IPS DF 4.7 (cell line): Measurements from ENCODE around the gene RUSC2.
"Not testable (repeated sequence)": the region's sequence is repeated elsewhere in the genome, so short reads cannot be mapped to it uniquely, and the experiment has no call there.

Experiments
- DNase-seq: peaks from one replicate; pipeline ENCODE4 v3.0.0-alpha.2; 2013; ENCODE audit warnings: low spot score; ENCODE audit errors: extremely low read depth

Gene RUSC2

GRCh38 chr9:35495984-35496383, 6.1 kb downstream of the RUSC2 start:
- no peak for DNase-seq

- not testable (repeated sequence) for DNase-seq
Measured at GRCh38 chr9:35498245-35498644, 8.3 kb downstream of the RUSC2 start.

DNA sequence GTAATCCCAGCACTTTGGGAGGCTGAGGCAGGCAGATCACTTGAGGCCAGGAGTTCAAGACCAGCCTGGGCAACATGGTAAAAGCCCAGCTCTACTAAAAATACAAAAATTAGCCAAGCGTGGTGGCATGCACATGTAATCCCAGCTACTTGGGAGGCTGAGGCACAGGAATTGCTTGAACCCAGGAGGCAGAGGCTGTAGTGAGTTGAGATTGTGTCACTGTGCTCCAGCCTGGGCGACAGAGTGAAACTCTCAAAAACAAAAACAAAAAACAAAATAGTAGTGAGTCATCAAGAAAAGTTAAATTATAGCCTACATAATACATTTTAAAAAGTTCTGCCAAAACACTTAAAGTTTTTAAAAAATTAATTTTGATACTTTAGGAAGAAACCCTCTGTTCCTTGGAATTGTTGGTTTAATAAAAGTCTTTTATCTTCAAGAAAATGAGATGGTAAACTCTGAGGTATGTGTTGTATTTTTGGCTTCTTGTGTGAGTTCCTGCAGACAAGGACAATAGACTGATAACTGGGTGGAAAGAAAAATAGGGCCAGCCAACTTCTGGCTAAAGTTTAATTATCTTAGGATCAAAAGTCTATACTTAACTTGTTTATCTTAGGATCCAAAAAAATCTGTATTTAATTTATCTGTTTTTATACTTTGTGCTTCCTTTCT, 9.3 kb downstream of the RUSC2 start:
- DNase-seq: no peak

- no peak for DNase-seq
Measured at GRCh38 chr9:35499701-35500030, 9.8 kb downstream of the RUSC2 start.

GRCh38 chr9:35500130-35500748, 10.3 kb downstream of the RUSC2 start:
- DNase-seq: no peak

DNA sequence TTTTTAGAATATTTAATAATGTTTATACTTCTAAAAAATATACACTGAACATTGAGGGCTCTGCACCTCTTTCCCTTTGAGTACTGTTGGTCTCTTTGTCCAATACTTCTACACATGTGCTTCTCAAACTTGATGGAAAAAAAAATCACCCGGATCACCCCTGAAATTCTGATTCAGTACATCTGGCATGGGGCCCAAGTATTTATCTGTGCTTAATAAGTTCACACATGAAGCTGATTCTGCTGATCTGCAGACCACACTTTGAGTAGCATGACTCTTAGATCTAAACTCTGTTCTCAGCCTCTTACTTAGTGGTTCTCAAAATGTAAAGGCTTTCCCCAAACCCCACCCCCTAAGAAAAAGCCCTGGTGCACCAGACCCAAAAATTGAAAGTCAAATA, 12.0 kb downstream of the RUSC2 start:
- no peak for DNase-seq

DNA sequence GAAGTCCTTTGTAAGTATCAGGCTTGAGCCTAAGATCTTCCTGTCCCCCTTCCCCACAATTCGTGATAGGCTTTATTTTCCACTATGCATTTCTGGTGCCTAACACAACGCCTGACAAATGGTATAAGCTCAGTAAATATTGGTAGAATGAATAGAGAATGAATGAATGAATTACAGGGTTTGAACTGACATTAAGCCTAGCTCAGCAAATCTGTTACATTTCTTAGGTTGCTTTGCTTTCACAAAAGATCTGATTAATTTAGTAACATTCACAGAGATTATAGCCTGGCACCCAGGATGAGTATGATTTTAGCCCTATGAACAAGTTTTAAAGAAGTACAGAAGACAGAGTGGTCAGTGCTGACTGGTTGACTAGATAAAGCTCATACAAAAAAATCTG, 16.4 kb downstream of the RUSC2 start:
- no peak for DNase-seq

DNA sequence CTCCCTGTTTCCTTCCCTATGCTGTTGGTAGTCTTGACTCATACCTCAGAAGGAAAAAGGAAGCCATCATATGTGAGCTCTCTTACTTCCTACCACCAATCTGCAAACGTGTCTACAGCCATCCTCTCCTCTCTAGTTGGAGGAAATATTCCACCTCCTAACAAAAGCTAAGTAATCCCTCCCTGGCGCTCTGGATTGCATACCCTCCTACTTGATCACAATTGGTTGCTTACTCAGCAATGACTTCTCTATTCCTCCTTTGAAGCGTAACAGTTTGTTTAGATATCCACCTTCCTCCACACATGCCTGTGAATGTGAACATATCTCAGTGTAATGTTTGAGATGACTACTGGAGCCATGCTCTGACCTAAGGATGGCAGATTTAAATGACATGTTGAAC, 18.2 kb downstream of the RUSC2 start:
- no peak for DNase-seq

DNA sequence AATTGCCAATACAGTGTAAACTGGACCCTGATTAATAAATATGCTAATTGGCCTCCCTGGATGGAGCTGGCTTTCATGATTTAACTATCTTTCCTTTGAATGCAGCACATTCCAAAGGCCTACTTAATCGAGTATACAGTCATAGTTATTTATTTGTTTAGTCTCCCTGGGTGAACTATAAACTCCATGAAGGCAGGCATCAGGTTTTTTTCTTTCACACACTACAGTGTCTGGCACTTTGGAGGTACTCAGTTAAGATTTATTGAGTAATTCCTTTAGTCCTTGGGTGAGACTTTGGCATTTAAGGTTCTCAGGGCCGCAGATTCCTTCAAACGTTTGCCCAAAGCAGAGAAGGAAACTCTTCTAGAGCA, 20.5 kb downstream of the RUSC2 start:
- no peak for DNase-seq

- DNase-seq: no peak
Measured at GRCh38 chr9:35510754-35511428, 21.0 kb downstream of the RUSC2 start.

GRCh38 chr9:35511453-35511852, 21.5 kb downstream of the RUSC2 start:
- DNase-seq: no peak

DNA sequence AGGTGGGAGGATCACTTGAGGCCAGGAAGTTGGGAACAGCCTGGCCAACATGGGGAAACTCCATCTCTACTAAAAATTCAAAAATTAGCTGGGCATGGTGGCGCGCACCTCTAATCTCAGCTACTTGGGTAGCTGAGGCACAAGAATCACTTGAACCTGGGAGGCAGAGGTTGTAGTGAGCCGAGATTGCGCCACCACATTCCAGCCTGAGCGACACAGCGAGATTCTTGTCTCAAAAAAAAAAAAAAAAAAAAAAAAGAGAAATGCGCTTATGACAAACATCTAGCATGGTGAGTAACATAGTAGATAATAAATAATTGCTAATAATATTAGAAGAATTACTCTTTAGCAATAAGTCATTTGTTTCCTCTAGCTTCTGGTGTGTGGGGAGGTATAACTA, 25.9 kb downstream of the RUSC2 start:
- no peak for DNase-seq

DNA sequence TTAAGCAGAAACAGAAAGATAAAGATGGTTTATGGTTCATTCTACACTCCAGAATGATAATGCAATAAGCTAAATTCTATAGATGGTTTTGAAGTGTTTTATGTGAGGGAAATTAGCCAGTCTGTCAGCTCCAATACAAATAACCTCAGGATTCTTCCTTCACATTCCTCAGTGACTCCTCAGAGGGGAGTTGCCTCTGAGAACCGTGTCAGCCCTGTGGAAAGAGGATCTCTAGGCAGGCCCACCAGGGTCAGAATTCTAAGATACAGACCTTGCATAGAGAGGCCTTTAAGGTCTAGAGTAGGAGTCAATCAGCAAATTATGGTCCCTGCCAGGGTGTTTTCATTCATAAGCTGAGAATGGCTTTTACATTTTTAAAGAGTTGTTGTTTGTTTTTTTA, 26.6 kb downstream of the RUSC2 start:
- no peak for DNase-seq

DNA sequence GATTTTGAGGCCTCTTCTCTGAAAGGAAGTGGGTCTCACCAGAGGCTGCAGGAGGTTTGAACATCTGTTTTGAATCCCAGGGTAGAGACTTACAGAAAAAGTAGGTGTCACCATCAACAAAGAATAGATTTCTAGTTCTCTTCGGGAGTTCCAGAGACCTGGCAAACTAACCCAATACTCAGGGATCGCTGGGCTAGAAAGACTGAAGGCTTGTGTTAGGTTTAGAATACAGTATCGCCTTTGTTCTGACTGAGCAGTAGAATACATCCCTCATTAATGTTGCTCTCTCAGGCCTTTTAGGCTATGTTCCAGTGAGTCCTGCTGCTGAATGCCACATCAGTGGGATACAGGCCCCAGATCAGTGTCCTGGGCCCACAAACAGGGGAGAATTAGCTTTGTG, 27.2 kb downstream of the RUSC2 start:
- DNase-seq: no peak

GRCh38 chr9:35517552-35518224, 27.8 kb downstream of the RUSC2 start:
- no peak for DNase-seq

GRCh38 chr9:35518225-35518821, 28.4 kb downstream of the RUSC2 start:
- DNase-seq: peak; percentile 80

DNA sequence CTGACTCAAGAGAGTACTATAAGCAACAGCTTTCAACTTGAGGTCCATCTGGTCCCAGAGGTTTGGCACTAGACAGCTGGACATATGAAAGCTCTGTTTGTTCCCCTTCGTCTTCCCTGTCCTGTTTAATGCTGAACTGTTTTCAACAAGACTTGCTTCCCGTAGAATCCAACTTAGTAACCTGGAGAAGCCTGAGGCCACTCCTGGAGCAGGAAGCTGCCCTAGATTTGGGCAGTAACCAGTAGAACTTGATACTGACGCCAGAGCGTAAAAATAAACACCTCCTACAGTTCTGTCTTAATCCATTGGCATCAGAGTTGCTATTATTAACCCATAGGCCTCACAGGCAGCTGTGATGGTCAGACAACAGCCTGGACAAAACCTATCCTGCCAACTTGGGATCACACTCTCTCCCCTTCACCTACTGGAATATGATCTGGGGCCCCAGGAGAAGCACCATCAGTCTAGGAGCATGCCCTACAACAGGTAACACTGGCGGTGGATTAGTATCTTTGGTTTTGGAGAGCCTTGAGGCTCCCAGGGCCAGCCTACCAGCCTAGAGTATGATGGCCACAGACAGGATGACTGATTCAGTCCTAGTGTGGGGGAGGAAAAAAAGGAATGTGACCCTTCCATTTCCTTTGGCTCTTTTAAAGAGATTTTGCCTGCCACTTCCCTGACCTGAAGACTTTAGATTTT, 29.2 kb downstream of the RUSC2 start:
- DNase-seq: no peak

DNA sequence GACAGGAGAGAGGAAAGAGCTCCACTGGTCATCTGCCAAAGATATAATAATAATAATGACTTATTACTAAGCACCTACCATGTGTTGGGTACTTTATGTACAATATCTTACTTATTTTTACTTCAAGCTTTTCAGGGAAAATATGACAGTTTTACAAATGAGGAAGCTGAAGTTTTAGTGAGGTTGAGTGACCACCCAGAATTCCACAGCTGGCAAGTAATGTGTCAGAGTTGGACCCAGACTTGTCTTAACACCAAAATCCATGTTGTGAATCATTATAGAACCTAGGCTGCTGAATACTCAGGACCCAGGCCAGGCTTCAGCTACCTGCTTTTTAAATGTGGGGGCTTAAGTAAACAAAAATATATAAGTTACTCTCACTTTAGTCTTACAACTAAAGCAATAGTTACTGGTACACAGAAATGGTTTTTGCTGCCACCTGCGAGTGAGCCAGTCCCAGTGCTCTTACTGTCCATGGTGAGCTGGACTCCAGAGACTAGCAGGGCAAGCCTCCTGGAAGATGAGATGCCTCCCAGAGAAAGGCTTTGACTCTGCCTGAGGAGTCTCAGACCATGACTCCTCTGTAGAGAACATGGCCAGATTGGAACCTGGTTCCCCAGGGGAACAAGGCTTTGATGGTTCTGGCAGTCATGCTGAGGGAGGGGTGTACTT, 29.9 kb downstream of the RUSC2 start:
- no peak for DNase-seq

DNA sequence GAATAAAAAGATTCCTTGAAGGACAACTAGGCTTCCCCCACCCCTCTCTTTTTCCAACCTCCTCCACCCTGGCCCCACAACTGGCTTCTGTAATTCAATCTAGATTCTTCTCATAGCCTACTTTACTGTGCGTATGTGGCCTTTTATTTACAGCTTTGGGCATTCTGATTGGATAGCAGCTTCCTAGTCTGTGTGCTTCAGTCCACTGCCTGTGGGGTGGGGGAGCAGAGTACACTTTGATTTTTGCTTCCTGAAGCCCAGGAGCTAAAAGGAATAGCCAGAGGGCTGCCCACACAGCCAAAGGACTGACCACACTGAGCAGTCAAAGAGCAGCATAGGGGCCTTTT, 30.4 kb downstream of the RUSC2 start:
- no peak for DNase-seq

GRCh38 chr9:35521708-35522107, 31.8 kb downstream of the RUSC2 start:
- no peak for DNase-seq

DNA sequence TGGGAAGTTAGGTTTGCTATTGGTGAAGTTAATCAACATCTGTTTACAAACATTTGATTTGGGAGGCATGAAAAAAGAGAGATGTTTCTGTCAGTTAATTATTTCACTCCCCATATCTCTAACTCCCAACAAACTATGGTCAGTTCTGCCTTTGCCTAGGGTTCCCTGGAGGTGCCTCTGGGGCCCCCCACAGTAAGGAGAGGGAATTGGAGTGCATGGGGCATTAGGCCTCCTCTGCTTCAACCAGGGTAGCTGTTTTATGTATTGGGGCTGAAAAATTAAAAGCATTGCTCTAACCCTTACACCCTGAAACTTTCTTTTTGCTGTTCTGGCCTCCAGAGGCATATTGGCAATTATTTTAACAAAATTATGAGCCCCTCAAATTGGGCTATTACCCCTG, 32.3 kb downstream of the RUSC2 start:
- DNase-seq: no peak
